Fibroblast of the conjunctiva (primary cell): Measurements from ENCODE around the gene BMS1.
"Not testable (repeated sequence)": the region's sequence is repeated elsewhere in the genome, so short reads cannot be mapped to it uniquely, and the experiment has no call there.

Experiments
- DNase-seq: peaks from one replicate; pipeline ENCODE4 v3.0.0-alpha.2; 2010; ENCODE audit warnings: low read depth

BMS1 gene

GRCh38 chr10:42785759-42786158, 3.2 kb downstream of the BMS1 start:
- DNase-seq = no peak

GRCh38 chr10:42790835-42791234, 8.2 kb downstream of the BMS1 start:
- DNase-seq = no peak

- DNase-seq = no peak
Measured at GRCh38 chr10:42795701-42796100, 13.1 kb downstream of the BMS1 start.

GRCh38 chr10:42801135-42801534, 18.5 kb downstream of the BMS1 start:
- no peak for DNase-seq

- DNase-seq = no peak
Measured at GRCh38 chr10:42802876-42803275, 20.3 kb downstream of the BMS1 start.

GRCh38 chr10:42809676-42810075, 27.1 kb downstream of the BMS1 start:
- no peak for DNase-seq

GRCh38 chr10:42812028-42812427, 29.4 kb downstream of the BMS1 start:
- DNase-seq = no peak

GRCh38 chr10:42813989-42814687, 31.5 kb downstream of the BMS1 start:
- not testable (repeated sequence) for DNase-seq

- not testable (repeated sequence) for DNase-seq
Measured at GRCh38 chr10:42816334-42816733, 33.7 kb downstream of the BMS1 start.

GRCh38 chr10:42816912-42817311, 34.3 kb downstream of the BMS1 start:
- DNase-seq = no peak

GRCh38 chr10:42817417-42817816, 34.8 kb downstream of the BMS1 start:
- not testable (repeated sequence) for DNase-seq

GRCh38 chr10:42826759-42827158, 44.2 kb downstream of the BMS1 start:
- DNase-seq = not testable (repeated sequence)

GRCh38 chr10:42827201-42827600, 44.6 kb downstream of the BMS1 start:
- no peak for DNase-seq

- not testable (repeated sequence) for DNase-seq
Measured at GRCh38 chr10:42828391-42828790, 45.8 kb downstream of the BMS1 start.

- no peak for DNase-seq
Measured at GRCh38 chr10:42830237-42830636, 47.6 kb downstream of the BMS1 start.

- no peak for DNase-seq
Measured at GRCh38 chr10:42836096-42836495, 53.5 kb downstream of the BMS1 start.

GRCh38 chr10:42836771-42837468, 54.3 kb downstream of the BMS1 start:
- no peak for DNase-seq

- not testable (repeated sequence) for DNase-seq
Measured at GRCh38 chr10:42844810-42845209, 62.2 kb downstream of the BMS1 start.

GRCh38 chr10:42847261-42847660, 64.7 kb downstream of the BMS1 start:
- not testable (repeated sequence) for DNase-seq

GRCh38 chr10:42850931-42851330, 68.3 kb downstream of the BMS1 start:
- no peak for DNase-seq

- no peak for DNase-seq
Measured at GRCh38 chr10:42859256-42859655, 76.7 kb downstream of the BMS1 start.

- DNase-seq = not testable (repeated sequence)
Measured at GRCh38 chr10:42860016-42860415, 77.4 kb downstream of the BMS1 start.

GRCh38 chr10:42862801-42863200, 80.2 kb downstream of the BMS1 start:
- DNase-seq = not testable (repeated sequence)

GRCh38 chr10:42864575-42864974, 82.0 kb downstream of the BMS1 start:
- no peak for DNase-seq
